ENCODE data around the gene TNNT2.

TNNT2 gene

GRCh38 chr1:201377611-201378092 lies at the start of gene TNNT2:
TSS of gene TNNT2 (minus strand) at chr1:201377680. CDS start at chr1:201373254, 4,426 bp downstream.
- DNase-seq = no peak

GRCh38 chr1:201426479-201427310 lies 49.2 kb upstream of the TNNT2 start:
- no peak for DNase-seq

GRCh38 chr1:201424146-201424545 lies 46.7 kb upstream of the TNNT2 start:
- DNase-seq = no peak

GRCh38 chr1:201423655-201424054 lies 46.2 kb upstream of the TNNT2 start:
- DNase-seq = no peak

- no peak for DNase-seq
Measured at GRCh38 chr1:201422436-201423030, 45.1 kb upstream of the TNNT2 start.

GRCh38 chr1:201422026-201422425 lies 44.5 kb upstream of the TNNT2 start:
- DNase-seq = no peak

- no peak for DNase-seq
Measured at GRCh38 chr1:201421041-201421440, 43.6 kb upstream of the TNNT2 start.

GRCh38 chr1:201420608-201421002 lies 43.1 kb upstream of the TNNT2 start:
- DNase-seq = no peak

- DNase-seq = no peak
Measured at GRCh38 chr1:201419746-201420607, 42.5 kb upstream of the TNNT2 start.

GRCh38 chr1:201419256-201419655 lies 41.8 kb upstream of the TNNT2 start:
- no peak for DNase-seq

GRCh38 chr1:201418461-201418860 lies 41.0 kb upstream of the TNNT2 start:
- DNase-seq = no peak

GRCh38 chr1:201414051-201414738 lies 36.7 kb upstream of the TNNT2 start:
- DNase-seq = no peak

GRCh38 chr1:201411292-201411691 lies 33.8 kb upstream of the TNNT2 start:
- no peak for DNase-seq

- no peak for DNase-seq
Measured at GRCh38 chr1:201409440-201409839, 32.0 kb upstream of the TNNT2 start.

- no peak for DNase-seq
Measured at GRCh38 chr1:201408834-201409200, 31.3 kb upstream of the TNNT2 start.

GRCh38 chr1:201408176-201408833 lies 30.8 kb upstream of the TNNT2 start:
- DNase-seq = peak; percentile 79

GRCh38 chr1:201406831-201407406 lies 29.4 kb upstream of the TNNT2 start:
- DNase-seq = no peak

GRCh38 chr1:201405484-201405831 lies 28.0 kb upstream of the TNNT2 start:
- no peak for DNase-seq

- DNase-seq = no peak
Measured at GRCh38 chr1:201404722-201405483, 27.4 kb upstream of the TNNT2 start.

GRCh38 chr1:201404055-201404454 lies 26.6 kb upstream of the TNNT2 start:
- DNase-seq = no peak

- DNase-seq = no peak
Measured at GRCh38 chr1:201403359-201403758, 25.9 kb upstream of the TNNT2 start.
